NCI-H1436 treated with DMSO at 0.1 percent for 48 hours (cell line): ENCODE results near the gene ZNF302.

Experiments used
- DNase-seq: peaks from one replicate; lab custom pipeline; 2025; lab: John Stamatoyannopoulos, UW

Gene ZNF302

DNA sequence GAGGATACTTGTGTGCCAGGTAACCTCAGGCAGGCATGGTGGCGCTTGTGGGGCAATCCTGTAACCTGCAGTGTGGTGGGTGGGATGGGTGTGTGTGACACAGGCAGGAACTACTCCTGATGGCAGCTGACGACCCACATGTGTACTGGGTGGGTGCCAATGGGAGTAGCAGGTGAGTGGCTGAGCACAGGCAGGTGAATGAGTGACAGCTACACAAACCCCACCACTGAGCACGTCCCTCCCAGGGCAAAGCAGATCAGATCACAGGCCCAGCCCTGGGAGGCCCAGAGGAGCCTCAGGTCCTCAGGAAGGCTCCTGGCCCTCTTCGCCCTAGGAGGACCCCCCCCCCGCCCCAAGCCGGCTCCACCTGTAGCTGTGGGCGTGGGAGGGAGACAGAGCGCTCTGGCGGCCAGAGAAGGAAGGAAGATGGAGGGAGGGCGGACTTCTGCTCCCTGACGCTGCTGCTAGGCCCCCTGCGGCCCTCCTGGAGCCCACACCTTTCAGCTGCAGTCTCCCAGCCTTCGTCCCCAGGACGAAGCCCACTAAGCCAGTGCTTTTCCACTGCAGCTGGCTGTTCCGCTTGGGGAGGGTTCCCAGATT lies 55.2 kb downstream of the ZNF302 start:
- DNase-seq, result no peak

GRCh38 chr19:34733266-34733745 lies 55.8 kb downstream of the ZNF302 start:
- DNase-seq, result no peak

DNA sequence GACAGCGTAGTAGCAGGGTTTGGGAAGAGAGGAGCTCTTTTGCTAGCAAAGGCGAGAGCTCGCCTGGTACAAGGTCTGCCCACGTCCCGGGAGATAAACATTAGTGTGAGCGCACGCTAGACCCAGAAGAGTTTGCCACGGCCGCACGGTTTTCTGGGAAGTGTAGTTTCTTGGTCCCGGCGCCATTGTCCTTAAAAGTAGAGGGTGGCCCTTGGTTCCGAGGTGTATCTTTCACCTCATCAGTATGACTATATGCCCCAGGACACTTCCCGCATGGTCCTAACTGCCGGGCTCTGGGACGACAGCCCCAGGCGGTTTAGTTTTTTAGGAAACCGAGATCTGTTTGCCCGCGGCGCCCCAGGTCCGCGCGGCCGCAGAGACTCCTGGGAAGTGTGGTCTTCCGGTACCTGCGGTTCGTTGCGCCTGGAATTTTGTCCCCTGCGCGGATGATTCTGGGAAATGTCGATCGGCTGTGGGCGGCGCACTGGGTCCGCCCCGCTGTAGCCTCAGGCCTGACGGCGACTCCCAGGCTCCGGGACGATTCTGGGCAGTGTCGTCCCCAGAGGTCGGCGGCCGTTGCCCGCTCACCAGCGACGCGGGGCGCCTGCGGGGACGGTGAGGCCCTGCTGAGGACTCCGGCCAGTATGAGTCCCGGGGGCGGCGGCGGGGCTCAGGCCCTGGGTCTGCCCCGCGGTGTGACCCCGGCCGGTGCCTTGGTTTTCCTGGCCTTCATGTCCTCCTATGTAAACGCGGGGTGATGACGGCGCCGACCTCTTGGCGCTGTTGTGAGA lies 56.5 kb downstream of the ZNF302 start, which contains the start of gene ZNF181:
ZNF181 (plus strand) TSS at position 498 of the 791 bp plus-strand sequence. CDS start 795 bp downstream, outside the sequence.
- peak; percentile 61 for DNase-seq

GRCh38 chr19:34734537-34735103 lies 57.1 kb downstream of the ZNF302 start:
- DNase-seq, result no peak
